Breast epithelium (tissue), 3 donors: Measurements from ENCODE around the gene MYO3B.

Experiments
- POLR2AphosphoS5 ChIP-seq, 3 donors: sonication (generic); formaldehyde crosslinking; IDR thresholded peaks; one replicate each; pipeline ENCODE4 v1.6.1; 2017; ENCODE audit warnings: antibody characterized with exemption in 3 of 3
- TF ChIP-seq, protein P1 (sequence below), 3 donors: fragments of 450-650 bp; IDR thresholded peaks; one replicate each; pipeline ENCODE4 v1.5.1; 2016 to 2017; ENCODE audit warnings: antibody characterized with exemption in 3 of 3, mild to moderate bottlenecking in 3 of 3, moderate library complexity in 3 of 3

DNA sequence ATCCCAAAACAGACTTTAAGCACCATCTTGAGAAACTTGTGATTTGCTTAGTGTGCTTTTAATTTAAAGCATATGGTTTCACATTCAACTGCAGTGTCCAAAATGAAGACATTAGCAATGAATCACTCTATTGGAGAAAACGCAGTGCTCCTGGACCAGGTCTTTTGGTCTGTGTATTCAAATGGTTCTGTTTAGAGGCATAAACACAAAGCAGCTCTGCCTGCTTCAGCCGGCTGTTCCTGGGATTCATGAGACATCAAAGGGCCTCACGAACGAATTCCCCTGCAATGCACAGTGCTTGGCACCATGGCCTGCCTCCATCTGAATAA, 420.1 kb downstream of the MYO3B start:
- TF ChIP-seq, protein P1, sequence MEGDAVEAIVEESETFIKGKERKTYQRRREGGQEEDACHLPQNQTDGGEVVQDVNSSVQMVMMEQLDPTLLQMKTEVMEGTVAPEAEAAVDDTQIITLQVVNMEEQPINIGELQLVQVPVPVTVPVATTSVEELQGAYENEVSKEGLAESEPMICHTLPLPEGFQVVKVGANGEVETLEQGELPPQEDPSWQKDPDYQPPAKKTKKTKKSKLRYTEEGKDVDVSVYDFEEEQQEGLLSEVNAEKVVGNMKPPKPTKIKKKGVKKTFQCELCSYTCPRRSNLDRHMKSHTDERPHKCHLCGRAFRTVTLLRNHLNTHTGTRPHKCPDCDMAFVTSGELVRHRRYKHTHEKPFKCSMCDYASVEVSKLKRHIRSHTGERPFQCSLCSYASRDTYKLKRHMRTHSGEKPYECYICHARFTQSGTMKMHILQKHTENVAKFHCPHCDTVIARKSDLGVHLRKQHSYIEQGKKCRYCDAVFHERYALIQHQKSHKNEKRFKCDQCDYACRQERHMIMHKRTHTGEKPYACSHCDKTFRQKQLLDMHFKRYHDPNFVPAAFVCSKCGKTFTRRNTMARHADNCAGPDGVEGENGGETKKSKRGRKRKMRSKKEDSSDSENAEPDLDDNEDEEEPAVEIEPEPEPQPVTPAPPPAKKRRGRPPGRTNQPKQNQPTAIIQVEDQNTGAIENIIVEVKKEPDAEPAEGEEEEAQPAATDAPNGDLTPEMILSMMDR (IDR thresholded peaks at IDR 0.05): no peak
- peak in 1 of 3 donors; percentile 40 for TF ChIP-seq POLR2AphosphoS5 (IDR thresholded peaks at IDR 0.05)
